Neural cell (in vitro differentiated cells): ENCODE results near the gene SLC12A5. TPM values are rescaled to one million over a fixed set of nuclear protein-coding genes. Genes with fewer than 3 reads are reported as not detected.
A peak's percentile ranks its signal among the peaks of the same experiment; 100 is the strongest.

ENCODE experiments used
- H2AFZ ChIP-seq: fragments of 200-600, 300-800 bp; sonication (generic), shearing (Covaris generic); 2 replicates; pipeline ENCODE4 v1.6.0; 2014; ENCODE audit warnings: low read depth, mild to moderate bottlenecking, antibody characterized with exemption, low read length, moderate library complexity
- H3F3A ChIP-seq: fragments of 200-600 bp; shearing (Covaris generic); 2 replicates; pipeline ENCODE4 v1.6.1; 2016; ENCODE audit warnings: mild to moderate bottlenecking, moderate library complexity, mixed read lengths, antibody characterized with exemption, low read length; ENCODE audit not compliant: insufficient read depth, poor library complexity, severe bottlenecking
- H3K27ac ChIP-seq: fragments of 200-600, 300-800 bp; sonication (generic), shearing (Covaris generic); 2 replicates; pipeline ENCODE4 v1.5.1; 2014; ENCODE audit warnings: mild to moderate bottlenecking, low read length, moderate library complexity
- H3K27me3 ChIP-seq: fragments of 300-800, 200-600 bp; sonication (generic), shearing (Covaris generic); 2 replicates; pipeline ENCODE4 v1.6.0; 2014; ENCODE audit warnings: mild to moderate bottlenecking, low read depth, low read length, moderate library complexity; ENCODE audit not compliant: insufficient read depth
- H3K36me3 ChIP-seq: fragments of 300-800, 200-600 bp; sonication (generic), shearing (Covaris generic); 2 replicates; pipeline ENCODE4 v1.5.1; 2014; ENCODE audit warnings: mild to moderate bottlenecking, antibody characterized with exemption, low read length, moderate library complexity; ENCODE audit not compliant: insufficient read depth
- H3K4me2 ChIP-seq: fragments of 300-800, 200-600 bp; sonication (generic), shearing (Covaris generic); 2 replicates; pipeline ENCODE4 v1.6.0; 2014; ENCODE audit warnings: mild to moderate bottlenecking, low read length
- H3K4me3 ChIP-seq: fragments of 300-800, 200-600 bp; sonication (generic), shearing (Covaris generic); 2 replicates; pipeline ENCODE4 v1.5.1; 2014; ENCODE audit warnings: mild to moderate bottlenecking, low read length, moderate library complexity
- H3K79me2 ChIP-seq: fragments of 200-600 bp; shearing (Covaris generic); replicated peaks from 2 replicates; pipeline ENCODE4 v1.6.0; 2014; ENCODE audit warnings: mild to moderate bottlenecking, low read length, moderate library complexity; ENCODE audit not compliant: insufficient read depth
- H3K9ac ChIP-seq: fragments of 300-800, 200-600 bp; sonication (generic), shearing (Covaris generic); 2 replicates; pipeline ENCODE4 v1.6.1; 2016; ENCODE audit warnings: mild to moderate bottlenecking, low read length, mixed read lengths
- H3K9me2 ChIP-seq: fragments of 200-600 bp; shearing (Covaris generic); 2 replicates; pipeline ENCODE4 v1.6.1; 2016; ENCODE audit warnings: mild to moderate bottlenecking, low read length, mixed read lengths; ENCODE audit not compliant: insufficient read depth
- H3K9me3 ChIP-seq: fragments of 200-600, 300-800 bp; sonication (generic), shearing (Covaris generic); 2 replicates; pipeline ENCODE4 v1.6.1; 2016; ENCODE audit warnings: mild to moderate bottlenecking, mixed run types, low read length, moderate library complexity, mixed read lengths
- H4K20me1 ChIP-seq: fragments of 200-600 bp; shearing (Covaris generic); 2 replicates; pipeline ENCODE4 v1.6.1; 2016; ENCODE audit warnings: mild to moderate bottlenecking, mixed run types; ENCODE audit not compliant: insufficient read depth
- CTCF ChIP-seq: fragments of 450-650 bp; IDR thresholded peaks from 2 replicates; pipeline ENCODE4 v1.5.1; 2014; ENCODE audit warnings: antibody characterized with exemption, mild to moderate bottlenecking, moderate library complexity; ENCODE audit not compliant: poor library complexity, severe bottlenecking
- EP300 ChIP-seq: fragments of 450-650 bp; conservative IDR thresholded peaks from 2 replicates; pipeline ENCODE4 v1.6.1; 2014; ENCODE audit warnings: antibody characterized with exemption, mild to moderate bottlenecking, moderate library complexity; ENCODE audit not compliant: poor library complexity, severe bottlenecking
- EZH2 ChIP-seq: fragments of 200-600, 300-800 bp; shearing (Covaris generic), sonication (generic); IDR thresholded peaks from 2 replicates; pipeline ENCODE4 v1.6.1; 2014; ENCODE audit warnings: antibody characterized with exemption, low read length, borderline replicate concordance, mild to moderate bottlenecking; ENCODE audit not compliant: insufficient read depth, poor library complexity, severe bottlenecking
- MXI1 ChIP-seq: fragments of 450-650 bp; conservative IDR thresholded peaks from 2 replicates; pipeline ENCODE4 v1.6.1; 2014; ENCODE audit warnings: antibody characterized with exemption, mild to moderate bottlenecking; ENCODE audit not compliant: poor library complexity, severe bottlenecking
- POLR2AphosphoS5 ChIP-seq: IDR thresholded peaks from 2 replicates; pipeline ENCODE4 v1.6.1; 2012
- RAD21 ChIP-seq: fragments of 450-650 bp; conservative IDR thresholded peaks from 2 replicates; pipeline ENCODE4 v1.6.1; 2014; ENCODE audit warnings: antibody characterized with exemption, mild to moderate bottlenecking, moderate library complexity
- SMC3 ChIP-seq: fragments of 450-650 bp; conservative IDR thresholded peaks from 2 replicates; pipeline ENCODE4 v1.6.1; 2014; ENCODE audit warnings: antibody characterized with exemption, mild to moderate bottlenecking, moderate library complexity; ENCODE audit not compliant: poor library complexity
- TAF1 ChIP-seq: IDR thresholded peaks from 2 replicates; pipeline ENCODE4 v1.6.1; 2012; ENCODE audit warnings: low read depth
- polyA plus RNA-seq: library from polyadenylated mRNA; depleted of rRNA; stranded (reverse); fragments of >200 nt; gene quantifications from 2 replicates; pipeline ENCODE4 v1.2.3, GENCODE V29; 2014
- TF ChIP-seq, protein P1 (sequence below): IDR thresholded peaks from 2 replicates; pipeline ENCODE4 v1.6.1; 2012; ENCODE audit warnings: borderline replicate concordance

SLC12A5 gene
- polyA plus RNA-seq, 1 donor from 2014 or later = 53.1 TPM

DNA sequence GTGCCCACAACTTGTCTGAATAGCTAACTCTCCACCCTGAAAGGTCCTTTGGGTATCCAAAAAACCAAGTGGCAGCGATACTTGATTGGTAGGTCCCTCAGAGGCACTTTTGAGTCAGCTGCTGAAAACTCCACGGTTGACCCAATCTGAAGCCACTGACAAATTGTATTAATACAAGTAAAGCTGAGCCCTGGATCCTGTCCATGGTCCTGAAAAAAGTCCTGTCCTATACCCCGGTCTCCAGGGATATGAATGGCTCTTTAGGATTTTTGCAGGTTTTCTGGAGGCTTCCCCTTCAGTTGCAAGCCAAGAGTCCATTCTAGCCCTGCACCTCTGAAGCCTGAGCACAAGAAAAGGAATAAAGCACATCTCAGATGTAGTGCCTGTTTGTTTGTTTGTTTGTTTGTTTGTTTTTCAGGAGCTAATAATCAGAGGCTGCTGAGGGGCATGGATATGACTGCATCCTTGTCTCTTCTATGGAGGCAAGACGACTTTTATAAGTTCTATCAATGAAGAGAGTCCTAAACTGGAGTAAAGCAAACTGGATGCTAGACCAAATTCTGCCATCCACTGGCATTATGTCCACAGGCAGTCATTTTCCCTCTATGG lies 1.7 kb upstream of the SLC12A5 start:
- H3K9me3 ChIP-seq = no peaks in the 10 kb centered on the region
- H4K20me1 ChIP-seq = no peaks in the 10 kb centered on the region
- H3K36me3 ChIP-seq = no peaks in the 10 kb centered on the region
- no peak overlapping the region for H2AFZ ChIP-seq
- TF ChIP-seq, protein P1, sequence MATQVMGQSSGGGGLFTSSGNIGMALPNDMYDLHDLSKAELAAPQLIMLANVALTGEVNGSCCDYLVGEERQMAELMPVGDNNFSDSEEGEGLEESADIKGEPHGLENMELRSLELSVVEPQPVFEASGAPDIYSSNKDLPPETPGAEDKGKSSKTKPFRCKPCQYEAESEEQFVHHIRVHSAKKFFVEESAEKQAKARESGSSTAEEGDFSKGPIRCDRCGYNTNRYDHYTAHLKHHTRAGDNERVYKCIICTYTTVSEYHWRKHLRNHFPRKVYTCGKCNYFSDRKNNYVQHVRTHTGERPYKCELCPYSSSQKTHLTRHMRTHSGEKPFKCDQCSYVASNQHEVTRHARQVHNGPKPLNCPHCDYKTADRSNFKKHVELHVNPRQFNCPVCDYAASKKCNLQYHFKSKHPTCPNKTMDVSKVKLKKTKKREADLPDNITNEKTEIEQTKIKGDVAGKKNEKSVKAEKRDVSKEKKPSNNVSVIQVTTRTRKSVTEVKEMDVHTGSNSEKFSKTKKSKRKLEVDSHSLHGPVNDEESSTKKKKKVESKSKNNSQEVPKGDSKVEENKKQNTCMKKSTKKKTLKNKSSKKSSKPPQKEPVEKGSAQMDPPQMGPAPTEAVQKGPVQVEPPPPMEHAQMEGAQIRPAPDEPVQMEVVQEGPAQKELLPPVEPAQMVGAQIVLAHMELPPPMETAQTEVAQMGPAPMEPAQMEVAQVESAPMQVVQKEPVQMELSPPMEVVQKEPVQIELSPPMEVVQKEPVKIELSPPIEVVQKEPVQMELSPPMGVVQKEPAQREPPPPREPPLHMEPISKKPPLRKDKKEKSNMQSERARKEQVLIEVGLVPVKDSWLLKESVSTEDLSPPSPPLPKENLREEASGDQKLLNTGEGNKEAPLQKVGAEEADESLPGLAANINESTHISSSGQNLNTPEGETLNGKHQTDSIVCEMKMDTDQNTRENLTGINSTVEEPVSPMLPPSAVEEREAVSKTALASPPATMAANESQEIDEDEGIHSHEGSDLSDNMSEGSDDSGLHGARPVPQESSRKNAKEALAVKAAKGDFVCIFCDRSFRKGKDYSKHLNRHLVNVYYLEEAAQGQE = peak; percentile 44
- TF ChIP-seq CTCF (no peak), RAD21 (no peak), EP300 (no peak), MXI1 (no peak), TAF1 (no peak), POLR2AphosphoS5 (no peak)
- peak overlapping the region; percentile 81 for H3K9ac ChIP-seq
- no peaks in the 10 kb centered on the region for H3K27me3 ChIP-seq
- H3K4me2 ChIP-seq = peak overlapping the region; percentile 96
- H3K79me2 ChIP-seq = peaks cover 58% of the 10 kb centered on the region
- H3K27ac ChIP-seq = peak overlapping the region; percentile 96
- H3F3A ChIP-seq = no peaks in the 10 kb centered on the region
- H3K9me2 ChIP-seq = no peaks in the 10 kb centered on the region
- H3K4me3 ChIP-seq = peak overlapping the region; percentile 79

DNA sequence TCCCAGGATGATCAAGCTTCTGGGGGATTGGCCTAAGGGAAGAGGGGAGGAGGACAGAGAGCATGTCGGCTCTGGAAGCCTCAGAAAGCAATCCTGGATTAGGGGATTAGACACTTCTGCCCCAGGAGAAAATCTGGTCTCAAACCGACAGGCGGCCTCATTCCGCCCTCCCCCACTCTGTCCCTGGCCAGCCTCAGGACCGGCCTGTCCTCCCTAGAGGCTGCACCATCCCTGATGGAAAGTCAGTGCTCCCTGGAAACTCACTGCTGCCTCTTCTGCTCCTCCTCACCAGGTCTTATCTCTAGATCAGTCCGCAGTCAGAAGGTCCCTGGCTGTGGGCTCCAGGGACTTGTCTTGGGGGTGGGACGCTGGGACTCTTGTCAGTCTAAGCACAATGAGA lies 905 bp upstream of the SLC12A5 start:
- Histone ChIP-seq H3K27me3 (peaks cover 6% of the 10 kb centered on the region), H3K27ac (no peak overlapping the region)
- TF ChIP-seq, protein P1 = no peak
- TF ChIP-seq EZH2 = no peak
- TF ChIP-seq POLR2AphosphoS5 = no peak
- no peak for TF ChIP-seq RAD21
- TF ChIP-seq SMC3 = no peak
- TF ChIP-seq CTCF = no peak
- no peak for TF ChIP-seq EP300
- TF ChIP-seq TAF1 = no peak
- no peak for TF ChIP-seq MXI1

More for the DNA sequence above, 905 bp upstream of the SLC12A5 start:
- no peak overlapping the region for H2AFZ ChIP-seq
- no peak overlapping the region for H3K4me2 ChIP-seq
- no peak overlapping the region for H3K9ac ChIP-seq
- H3K36me3 ChIP-seq = no peaks in the 10 kb centered on the region
- H4K20me1 ChIP-seq = no peaks in the 10 kb centered on the region
- no peaks in the 10 kb centered on the region for H3F3A ChIP-seq
- no peaks in the 10 kb centered on the region for H3K9me3 ChIP-seq
- H3K4me3 ChIP-seq = peak overlapping the region; percentile 86
- no peaks in the 10 kb centered on the region for H3K9me2 ChIP-seq
- peaks cover 63% of the 10 kb centered on the region for H3K79me2 ChIP-seq
